B cell (primary cell): ENCODE results near the gene CUL4B. TPM values are rescaled to one million over a fixed set of nuclear protein-coding genes. Genes with fewer than 3 reads are reported as not detected.

Experiments
- ATAC-seq: fragments of 200-7000 bp; cut with Tn5 transposase; one replicate; pipeline ENCODE4 v1.10.0; 2021; ENCODE audit warnings: low read depth, mild to moderate bottlenecking, moderate number of reproducible peaks, moderate library complexity
- CTCF ChIA-PET: fragments of 350-600 bp; sonication (Branson Sonifier 250); formaldehyde crosslinking; loops from one replicate; lab custom pipeline; 2021; ENCODE audit warnings: antibody characterized with exemption, inconsistent platforms; lab: Charles Lee
- POLR2A ChIA-PET: fragments of 350-600 bp; sonication (Branson Sonifier 250); formaldehyde crosslinking; loops from one replicate; lab custom pipeline; 2021; ENCODE audit warnings: antibody characterized with exemption; lab: Charles Lee
- DNase-seq: peaks from one replicate; pipeline ENCODE4 v3.0.0; 2013
- H2AFZ ChIP-seq: 2 replicates; pipeline ENCODE4 v1.6.1; 2012; ENCODE audit warnings: mild to moderate bottlenecking, low read depth, low read length; ENCODE audit not compliant: insufficient read depth, poor library complexity, severe bottlenecking
- H3K27ac ChIP-seq, 2 donors: 1 replicate in 1 of 2; 2 replicates in 1 of 2; pipeline ENCODE4 v1.5.1; 2012 to 2013; ENCODE audit warnings: low read length in 2 of 2, mild to moderate bottlenecking in 2 of 2, moderate library complexity in 1 of 2
- H3K27me3 ChIP-seq, 4 experiments: fragments of 200-600 bp in 1 of 4; sonication (generic) in 1 of 4; replicated peaks in 1 of 4; 1 replicate in 2 of 4; 2 replicates in 2 of 4; pipeline versions ENCODE4 v1.6.1 to v1.7.0; 2013 to 2016; ENCODE audit warnings: low read length in 3 of 4, mild to moderate bottlenecking in 2 of 4, mixed read lengths in 1 of 4, moderate library complexity in 1 of 4; ENCODE audit not compliant: insufficient read depth in 4 of 4, control insufficient read depth in 3 of 4; ENCODE audit errors: control extremely low read depth in 1 of 4
- H3K36me3 ChIP-seq, 2 experiments: replicated peaks in 1 of 2; 1 replicate in 1 of 2; 2 replicates in 1 of 2; pipeline versions ENCODE4 v1.6.1 to v1.7.1; 2013; ENCODE audit warnings: low read length in 1 of 2; ENCODE audit not compliant: insufficient read depth in 2 of 2, control insufficient read depth in 1 of 2; ENCODE audit errors: control extremely low read depth in 1 of 2, extremely low read depth in 1 of 2
- H3K4me1 ChIP-seq, 2 donors: fragments of 200-600 bp in 1 of 2; sonication (generic) in 1 of 2; 1 replicate in 1 of 2; 2 replicates in 1 of 2; pipeline versions ENCODE4 v1.5.1 to v1.6.1; 2013 to 2017; ENCODE audit warnings: low read length in 2 of 2; ENCODE audit not compliant: control insufficient read depth in 2 of 2, insufficient read depth in 2 of 2
- H3K4me2 ChIP-seq: replicated peaks from 2 replicates; pipeline ENCODE3; 2012; ENCODE audit warnings: mild to moderate bottlenecking, low read depth, low read length; ENCODE audit not compliant: poor library complexity, severe bottlenecking
- H3K4me3 ChIP-seq, 5 experiments: fragments of 200-600 bp in 1 of 5; sonication (generic) in 1 of 5; 1 replicate in 3 of 5; 2 replicates in 2 of 5; pipeline versions ENCODE4 v1.5.1 to v1.7.0; 2011 to 2016; ENCODE audit warnings: low read length in 4 of 5, mild to moderate bottlenecking in 4 of 5, low read depth in 2 of 5, control low read depth in 1 of 5, moderate library complexity in 1 of 5; ENCODE audit not compliant: insufficient read depth in 1 of 5; ENCODE audit errors: control extremely low read depth in 1 of 5, extremely low read depth in 1 of 5
- H3K79me2 ChIP-seq: fragments of 200-600 bp; sonication (generic); one replicate; pipeline ENCODE4 v1.6.0; 2016; ENCODE audit warnings: low read length; ENCODE audit not compliant: control insufficient read depth, insufficient read depth
- H3K9ac ChIP-seq: fragments of 200-600 bp; sonication (generic); 2 replicates; pipeline ENCODE4 v1.6.1; 2017; ENCODE audit warnings: mild to moderate bottlenecking, low read length, moderate library complexity
- H3K9me3 ChIP-seq, 3 donors: one replicate each; pipeline versions ENCODE4 v1.6.1 to v1.7.1; 2013; ENCODE audit warnings: low read length in 2 of 3; ENCODE audit not compliant: control insufficient read depth in 2 of 3, insufficient read depth in 1 of 3; ENCODE audit errors: control extremely low read depth in 1 of 3
- H4K20me1 ChIP-seq: 2 replicates; pipeline ENCODE4 v1.6.0; 2012; ENCODE audit warnings: mild to moderate bottlenecking, low read length; ENCODE audit not compliant: insufficient read depth, control insufficient read depth, poor library complexity, severe bottlenecking
- H3K27ac Mint-ChIP-seq: one replicate; pipeline ENCODE4 v1.8.0; 2021; ENCODE audit warnings: mixed read lengths
- H3K27me3 Mint-ChIP-seq: one replicate; pipeline ENCODE4 v1.8.0; 2021; ENCODE audit warnings: mixed read lengths
- H3K4me1 Mint-ChIP-seq: one replicate; pipeline ENCODE4 v1.8.0; 2021; ENCODE audit warnings: mixed read lengths
- H3K4me3 Mint-ChIP-seq: one replicate; pipeline ENCODE4 v1.8.0; 2021; ENCODE audit warnings: mixed read lengths
- H3K9me3 Mint-ChIP-seq: one replicate; pipeline ENCODE4 v1.8.0; 2022; ENCODE audit warnings: mixed read lengths; ENCODE audit not compliant: insufficient read depth
- EZH2 ChIP-seq: IDR thresholded peaks from 2 replicates; pipeline ENCODE4 v1.6.1; 2012; ENCODE audit warnings: borderline replicate concordance, low read depth, mild to moderate bottlenecking, moderate library complexity, low read length; ENCODE audit not compliant: insufficient read depth, poor library complexity, severe bottlenecking
- WGBS: methylation state at CpG from one replicate; pipeline ENCODE4 v1.1.5; 2013; ENCODE audit warnings: missing lambda C conversion rate; ENCODE audit not compliant: insufficient coverage; 5-methylcytosine and 5-hydroxymethylcytosine counted together
- intact Hi-C: fragments of 100-400 bp; cut with micrococcal nuclease; formaldehyde crosslinking; loops from one replicate; pipeline ENCODE4 v1.10.0; 2022
- polyA plus RNA-seq: library from polyadenylated mRNA; depleted of rRNA; stranded (reverse); fragments of >200 nt; gene quantifications from 2 replicates; pipeline ENCODE4 v1.2.3, GENCODE V29; 2012
- total RNA-seq, 2 donors: library from RNA; stranded (reverse); fragments of 120-200 nt in 1 of 2; gene quantifications; 1 replicate in 1 of 2; 2 replicates in 1 of 2; pipeline versions ENCODE4 v1.2.3 to v1.2.4, GENCODE V29; 2013 to 2022
- TF ChIP-seq, protein P1 (sequence below): fragments of 200-600 bp; IDR thresholded peaks from one replicate; pipeline ENCODE4 v1.8.0; 2022; ENCODE audit warnings: antibody characterized with exemption, mild to moderate bottlenecking

Gene CUL4B
- total and polyA plus RNA-seq, 2 donors (not counting 1 experiment from before 2014, with no cell fraction given): 13.6 to 56.1 TPM

DNA sequence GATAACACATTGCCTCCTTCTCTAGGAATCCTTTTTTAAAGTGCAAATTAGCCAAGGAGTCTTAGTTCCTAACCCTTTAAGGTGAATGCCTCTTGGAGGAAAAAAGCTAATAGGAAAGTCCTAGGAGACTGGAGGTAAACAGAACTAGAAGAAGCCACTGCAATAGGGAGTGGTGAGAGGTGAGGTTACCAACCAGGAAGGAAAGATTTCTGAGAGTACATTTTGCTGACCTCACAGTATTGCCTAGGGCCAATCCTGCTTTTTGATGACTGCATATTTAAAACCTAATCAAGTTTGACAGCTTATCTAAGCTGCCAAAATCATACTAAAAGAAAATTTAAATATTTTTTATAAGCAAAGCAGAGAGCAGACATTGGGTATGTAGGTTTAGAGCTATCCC, 7.3 kb upstream of the CUL4B start:
- H3K27me3 Mint-ChIP-seq: no peaks in the 10 kb centered on the region
- POLR2A ChIA-PET: no interaction called here
- Histone ChIP-seq H4K20me1 (no peaks in the 10 kb centered on the region), H3K36me3 (no peaks in the 10 kb centered on the region), H3K4me1 (no peaks in the 10 kb centered on the region), H3K4me3 (no peak overlapping the region), H3K9ac (no peak overlapping the region), H3K79me2 (no peaks in the 10 kb centered on the region), H2AFZ (no peak overlapping the region), H3K27ac (no peak overlapping the region), H3K4me2 (no peak overlapping the region), H3K27me3 (no peaks in the 10 kb centered on the region), H3K9me3 (no peaks in the 10 kb centered on the region)
- CTCF ChIA-PET: interaction anchor here (0.7 kb wide), 1 partner anchor 9 kb away, joined by 4 read pairs; no protein-coding TSS in a partner anchor
- H3K4me1 Mint-ChIP-seq: peaks cover 2% of the 10 kb centered on the region
- H3K9me3 Mint-ChIP-seq: no peaks in the 10 kb centered on the region
- no peak for ATAC-seq
- no peak for DNase-seq
- intact Hi-C loops: no loop called here
- no peak overlapping the region for H3K27ac Mint-ChIP-seq
- TF ChIP-seq EZH2: no peak
- TF ChIP-seq, protein P1, sequence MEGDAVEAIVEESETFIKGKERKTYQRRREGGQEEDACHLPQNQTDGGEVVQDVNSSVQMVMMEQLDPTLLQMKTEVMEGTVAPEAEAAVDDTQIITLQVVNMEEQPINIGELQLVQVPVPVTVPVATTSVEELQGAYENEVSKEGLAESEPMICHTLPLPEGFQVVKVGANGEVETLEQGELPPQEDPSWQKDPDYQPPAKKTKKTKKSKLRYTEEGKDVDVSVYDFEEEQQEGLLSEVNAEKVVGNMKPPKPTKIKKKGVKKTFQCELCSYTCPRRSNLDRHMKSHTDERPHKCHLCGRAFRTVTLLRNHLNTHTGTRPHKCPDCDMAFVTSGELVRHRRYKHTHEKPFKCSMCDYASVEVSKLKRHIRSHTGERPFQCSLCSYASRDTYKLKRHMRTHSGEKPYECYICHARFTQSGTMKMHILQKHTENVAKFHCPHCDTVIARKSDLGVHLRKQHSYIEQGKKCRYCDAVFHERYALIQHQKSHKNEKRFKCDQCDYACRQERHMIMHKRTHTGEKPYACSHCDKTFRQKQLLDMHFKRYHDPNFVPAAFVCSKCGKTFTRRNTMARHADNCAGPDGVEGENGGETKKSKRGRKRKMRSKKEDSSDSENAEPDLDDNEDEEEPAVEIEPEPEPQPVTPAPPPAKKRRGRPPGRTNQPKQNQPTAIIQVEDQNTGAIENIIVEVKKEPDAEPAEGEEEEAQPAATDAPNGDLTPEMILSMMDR: no peak
- no peak overlapping the region for H3K4me3 Mint-ChIP-seq

DNA sequence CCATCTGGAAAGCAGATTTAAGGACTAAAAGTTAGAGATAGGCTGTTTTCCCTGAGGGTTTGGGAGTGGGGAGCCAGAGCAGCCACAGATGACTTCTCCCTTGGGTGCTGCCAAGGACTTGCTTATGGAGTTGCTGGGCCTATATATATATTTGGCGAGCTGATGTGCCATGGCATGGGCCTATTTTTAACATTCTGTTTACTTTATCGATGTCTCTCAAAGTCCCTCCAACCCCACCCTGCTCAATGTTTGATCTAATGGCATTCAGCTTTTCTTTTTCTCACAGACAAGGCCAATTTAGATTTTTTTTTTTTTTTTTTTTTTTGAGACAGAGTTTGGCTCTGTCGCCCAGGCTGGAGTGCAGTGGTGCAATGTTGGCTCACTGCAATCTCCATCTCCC, 6.1 kb upstream of the CUL4B start:
- intact Hi-C loops: no loop called here
- Histone ChIP-seq H3K27me3 (no peaks in the 10 kb centered on the region), H3K9ac (no peak overlapping the region), H3K79me2 (no peaks in the 10 kb centered on the region), H4K20me1 (no peaks in the 10 kb centered on the region), H3K4me2 (no peak overlapping the region), H3K9me3 (no peaks in the 10 kb centered on the region), H3K4me1 (peaks cover 7 to 9% of the 10 kb centered on the region in 2 donors), H2AFZ (no peak overlapping the region), H3K36me3 (no peaks in the 10 kb centered on the region), H3K27ac (no peak overlapping the region), H3K4me3 (no peak overlapping the region)
- CTCF ChIA-PET: no interaction called here
- H3K9me3 Mint-ChIP-seq: no peaks in the 10 kb centered on the region
- ATAC-seq: no peak
- no peak for DNase-seq
- no peaks in the 10 kb centered on the region for H3K27me3 Mint-ChIP-seq
- no peak overlapping the region for H3K27ac Mint-ChIP-seq
- WGBS: no CpG with 5 or more reads among the region's 3 CpGs
- no peak for TF ChIP-seq EZH2
- TF ChIP-seq, protein P1: no peak
- POLR2A ChIA-PET: no interaction called here
- H3K4me1 Mint-ChIP-seq: peaks cover 10% of the 10 kb centered on the region
- no peak overlapping the region for H3K4me3 Mint-ChIP-seq
